DMS114 treated with DMSO at 0.1 percent for 48 hours (cell line): ENCODE results near the gene SORCS1.

ENCODE experiments used
- DNase-seq: peaks from one replicate; lab custom pipeline; 2025; ENCODE audit not compliant: unreplicated experiment; lab: John Stamatoyannopoulos, UW

The SORCS1 gene

GRCh38 chr10:106904209-106904608 lies 260.3 kb downstream of the SORCS1 start:
- no peak for DNase-seq

DNA sequence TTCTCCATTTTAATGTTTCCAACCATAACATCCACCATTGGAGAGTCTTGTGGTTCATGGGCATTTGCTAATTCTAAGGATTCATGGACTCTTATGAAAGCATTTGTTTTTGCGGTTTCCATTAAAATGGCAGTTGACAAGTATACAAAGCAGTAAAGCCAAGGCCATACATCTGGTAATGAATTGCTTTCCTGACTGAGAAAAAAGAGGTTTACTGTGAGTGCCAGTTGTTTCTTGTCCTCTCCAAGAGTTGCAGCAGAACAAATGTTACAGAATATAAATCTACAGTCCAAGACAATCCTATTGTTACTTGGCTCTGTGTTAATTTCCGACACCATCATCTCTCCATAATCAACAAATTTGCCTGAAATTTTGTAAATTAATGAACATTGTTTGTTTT lies 261.3 kb downstream of the SORCS1 start:
- no peak for DNase-seq

- DNase-seq: no peak
Measured at GRCh38 chr10:106900016-106900652, 264.4 kb downstream of the SORCS1 start.

DNA sequence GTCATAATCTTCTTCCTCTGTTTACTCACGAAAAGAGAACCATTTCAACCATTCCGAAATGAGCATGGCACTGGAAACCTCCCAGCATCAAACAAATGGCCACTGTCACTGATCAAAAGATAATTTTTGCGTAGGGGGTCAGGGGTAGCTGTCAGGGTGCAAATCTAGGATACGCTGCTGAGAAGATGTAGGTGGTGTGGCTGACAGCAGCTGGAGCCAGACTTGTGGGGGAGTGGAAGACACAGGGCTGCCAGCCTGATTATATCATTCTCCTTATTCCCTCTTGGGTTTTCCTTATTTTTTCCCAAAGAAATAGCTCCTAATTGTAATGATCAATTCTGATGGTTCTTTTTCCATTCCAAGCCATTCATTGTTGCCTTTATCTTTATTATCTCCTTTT lies 266.1 kb downstream of the SORCS1 start:
- no peak for DNase-seq

GRCh38 chr10:106897719-106898118 lies 266.8 kb downstream of the SORCS1 start:
- DNase-seq: no peak

GRCh38 chr10:106894692-106895091 lies 269.8 kb downstream of the SORCS1 start:
- DNase-seq: no peak

DNA sequence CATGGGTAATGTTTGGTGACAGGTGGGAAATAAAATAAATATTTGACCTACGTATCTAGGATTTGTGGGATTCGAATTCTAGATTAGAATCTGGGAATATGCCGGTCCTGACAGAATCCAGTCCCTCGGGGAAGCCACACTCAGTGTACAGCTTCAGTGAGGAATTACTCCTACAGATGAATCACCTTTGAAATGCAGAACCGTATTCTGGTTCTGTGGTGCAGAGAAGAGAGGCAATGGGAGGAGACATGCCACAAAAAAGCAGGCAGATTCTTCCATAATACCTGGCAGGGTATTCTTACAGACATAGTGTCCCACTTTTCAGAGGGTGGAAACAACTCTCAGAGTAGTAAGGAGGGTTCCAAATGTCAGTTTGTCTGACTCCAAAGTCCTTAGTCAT lies 286.9 kb downstream of the SORCS1 start:
- DNase-seq: no peak

DNA sequence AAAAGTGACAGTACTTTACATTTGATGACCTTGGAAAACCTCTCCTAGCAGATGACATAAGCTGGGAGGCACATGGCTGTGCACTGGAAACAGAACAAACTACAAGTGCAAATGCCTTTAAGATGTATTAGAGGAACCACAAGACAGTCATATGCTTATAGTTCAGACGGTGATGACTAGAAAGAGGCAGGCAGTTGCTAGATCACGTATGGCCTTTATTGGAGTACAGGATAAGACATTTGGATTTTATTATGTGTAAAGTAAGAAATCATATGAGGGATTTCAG lies 290.0 kb downstream of the SORCS1 start:
- no peak for DNase-seq

DNA sequence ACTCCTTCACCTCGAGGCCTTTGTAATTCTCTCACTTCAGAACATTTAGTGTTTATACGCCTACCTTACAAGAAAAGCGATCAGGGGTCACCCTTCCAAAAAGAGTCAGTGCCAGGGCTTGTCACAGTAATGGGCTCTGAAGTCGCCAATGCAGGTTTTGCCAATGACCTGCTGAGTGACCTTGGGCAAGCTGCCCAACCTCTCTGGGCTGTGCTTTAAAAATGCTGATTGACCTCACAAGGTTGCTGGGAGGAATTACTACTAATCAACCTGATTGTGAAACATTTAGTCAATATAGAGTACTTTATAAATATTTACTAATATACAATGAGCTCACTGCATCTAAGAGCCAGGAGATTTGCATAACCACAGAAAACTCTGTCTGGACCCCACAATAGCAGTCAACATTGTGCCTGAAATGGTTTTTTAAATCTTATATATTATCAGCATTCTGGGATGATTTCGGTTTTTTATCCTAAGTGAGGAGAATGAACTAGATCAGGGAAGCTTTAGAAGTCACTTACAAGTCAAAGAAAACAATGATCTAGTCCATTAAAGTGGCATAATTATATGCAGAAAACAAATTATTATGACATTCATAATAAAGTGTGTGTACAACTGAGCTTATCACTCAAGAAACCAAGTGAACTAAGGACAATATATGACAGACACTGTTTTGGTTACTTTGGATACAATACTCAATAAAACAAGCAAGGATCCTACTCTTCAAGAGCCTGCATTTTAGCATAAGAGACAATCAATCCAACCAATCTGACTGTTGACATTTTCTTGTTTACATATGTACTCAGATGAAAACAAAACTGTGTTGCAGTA lies 290.5 kb downstream of the SORCS1 start:
- no peak for DNase-seq

- DNase-seq: no peak
Measured at GRCh38 chr10:106872176-106872575, 292.3 kb downstream of the SORCS1 start.

DNA sequence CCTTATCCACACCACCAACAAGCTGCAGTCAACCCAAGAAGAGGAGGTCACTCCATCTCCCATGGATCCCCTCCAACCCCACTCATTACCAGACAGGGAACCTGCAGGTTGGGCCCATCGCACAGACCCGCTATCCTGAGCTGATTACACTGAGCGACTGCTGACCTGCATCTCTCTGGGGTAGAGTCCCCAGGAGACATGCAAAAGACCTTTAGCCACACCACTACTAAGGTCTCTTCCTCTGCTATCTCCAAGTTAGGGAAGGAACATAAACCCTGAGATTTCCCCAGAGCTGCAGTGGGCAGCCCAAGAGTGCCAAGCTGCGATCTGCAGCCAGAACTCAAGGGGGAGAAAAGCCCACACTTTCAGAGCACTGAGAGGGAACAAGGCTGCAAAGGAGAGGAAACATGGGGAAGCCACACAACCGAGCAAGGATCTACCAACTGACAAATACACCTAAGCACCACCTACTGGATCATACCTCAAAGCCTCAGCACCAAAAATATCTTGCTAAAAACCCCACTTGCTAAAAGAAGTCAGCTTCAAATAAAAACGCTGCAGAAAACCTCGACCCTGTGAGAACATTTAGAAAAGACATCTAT lies 298.2 kb downstream of the SORCS1 start:
- no peak for DNase-seq

DNA sequence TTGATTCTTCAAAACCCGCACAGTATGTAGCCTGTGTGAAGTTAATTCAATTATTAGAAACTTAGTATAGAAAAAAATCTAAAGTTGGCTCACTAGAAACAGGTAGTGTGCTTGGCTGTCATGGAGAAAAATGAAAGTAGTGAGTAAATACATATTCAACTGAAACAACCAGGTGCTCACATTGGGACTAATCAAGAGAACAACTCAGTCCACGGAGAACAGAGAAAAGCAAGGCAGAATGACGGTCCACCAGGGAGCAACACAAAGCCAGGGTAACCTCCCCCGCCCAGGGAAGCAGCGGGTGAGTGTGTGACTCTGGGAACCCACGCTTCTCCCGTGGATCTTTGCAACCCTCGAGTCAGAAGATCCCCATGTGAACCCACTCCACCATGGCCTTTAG lies 300.5 kb downstream of the SORCS1 start:
- DNase-seq: no peak

DNA sequence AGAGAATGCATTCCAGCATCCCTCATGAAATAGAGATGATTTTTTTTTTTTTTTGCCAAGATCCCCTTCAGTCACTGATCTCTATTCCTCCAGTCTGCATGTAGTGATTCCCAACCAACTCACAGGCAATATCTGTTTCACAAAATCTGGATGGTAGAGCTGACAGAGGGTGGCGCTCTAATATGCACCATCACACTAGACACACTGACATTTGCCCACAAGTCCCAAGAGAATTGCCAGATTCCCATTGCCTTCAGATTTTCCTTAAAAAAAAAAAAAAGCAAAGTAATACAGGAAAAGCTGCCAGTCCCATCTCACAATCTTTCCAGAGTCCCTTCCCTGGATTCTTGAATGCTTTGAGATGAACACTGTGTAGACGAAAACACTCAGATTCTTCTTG lies 301.0 kb downstream of the SORCS1 start:
- no peak for DNase-seq

- DNase-seq: no peak
Measured at GRCh38 chr10:106859892-106860652, 304.4 kb downstream of the SORCS1 start.

GRCh38 chr10:106857728-106858127 lies 306.8 kb downstream of the SORCS1 start:
- DNase-seq: no peak

DNA sequence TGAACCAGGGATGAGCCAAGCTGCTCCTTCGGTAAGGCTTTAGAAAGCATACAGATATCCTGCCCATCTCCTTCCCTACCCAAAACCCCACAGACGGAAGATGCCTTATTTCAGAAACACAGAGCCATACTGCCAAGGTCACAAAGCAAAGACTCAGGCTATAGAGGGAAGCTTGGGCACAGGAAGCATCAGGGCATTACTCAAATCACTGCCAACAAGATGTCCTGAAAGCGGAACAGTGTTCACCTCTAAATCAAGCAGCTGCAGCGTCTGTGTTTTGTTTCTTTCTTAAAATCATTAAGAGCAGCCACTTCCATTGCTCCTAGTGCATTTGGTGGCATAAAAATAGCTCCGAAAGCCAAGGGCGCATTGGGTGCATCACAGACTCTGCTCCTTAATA lies 307.3 kb downstream of the SORCS1 start:
- no peak for DNase-seq

- DNase-seq: no peak
Measured at GRCh38 chr10:106836933-106837663, 327.4 kb downstream of the SORCS1 start.

DNA sequence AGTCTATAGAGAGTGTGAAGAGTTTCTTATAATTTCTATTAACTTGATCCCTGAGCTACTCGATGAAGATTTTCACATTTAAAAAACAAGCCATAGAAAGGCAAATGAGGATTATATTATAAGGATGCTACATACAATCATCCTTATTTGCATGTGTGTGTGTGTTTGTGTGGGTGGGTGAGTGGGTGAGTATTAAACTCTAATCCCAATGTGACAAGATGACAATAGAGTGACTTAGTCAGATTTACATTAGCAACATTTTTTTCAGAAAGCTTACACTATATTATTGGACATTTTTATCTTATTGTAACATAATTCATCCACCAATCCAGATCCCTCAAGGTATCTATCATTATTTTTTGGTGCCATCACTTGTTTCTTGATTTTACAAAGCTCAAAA lies 331.7 kb downstream of the SORCS1 start:
- no peak for DNase-seq

DNA sequence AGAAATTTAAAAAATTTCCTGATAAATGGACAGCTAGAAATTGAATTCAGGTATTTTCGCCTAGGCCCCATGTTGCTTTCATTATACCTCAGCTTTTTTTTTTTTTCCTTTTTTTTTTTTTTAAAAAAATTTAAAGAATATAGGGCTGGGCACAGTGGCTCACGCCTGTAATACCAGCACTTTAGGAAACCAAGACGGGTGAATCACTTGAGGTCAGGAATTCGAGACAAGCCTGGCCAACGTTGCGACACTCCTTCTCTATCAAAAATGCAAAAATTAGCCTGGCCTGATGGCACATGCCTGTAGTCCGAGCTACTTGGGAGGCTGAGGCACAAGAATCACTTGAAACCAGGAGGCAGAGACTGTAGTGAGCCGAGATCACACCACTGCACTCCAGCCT lies 334.0 kb downstream of the SORCS1 start:
- no peak for DNase-seq

DNA sequence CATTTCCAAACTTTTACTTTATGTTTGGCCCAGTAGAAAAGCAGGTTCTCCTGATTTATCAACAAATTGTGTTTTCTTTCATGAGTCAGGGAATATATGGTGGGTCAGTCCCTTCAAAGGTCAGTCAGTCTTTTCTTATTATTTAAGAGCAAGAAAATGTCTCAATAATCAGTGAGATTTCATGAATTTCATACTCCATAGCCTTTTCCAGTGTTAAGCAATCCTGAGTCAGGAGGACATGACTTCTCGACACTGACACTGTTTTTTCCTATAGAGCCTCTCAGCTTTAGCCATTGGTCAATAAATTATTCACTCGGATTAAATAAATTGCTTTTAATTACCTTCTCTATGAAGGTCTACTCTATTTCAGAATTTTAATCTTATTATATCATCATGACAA lies 334.5 kb downstream of the SORCS1 start:
- no peak for DNase-seq

- no peak for DNase-seq
Measured at GRCh38 chr10:106826716-106827115, 337.8 kb downstream of the SORCS1 start.
